ENCODE data around the gene MUSTN1.

MUSTN1 gene

GRCh38 chr3:52851348-52851747, 16.5 kb upstream of the MUSTN1 start:
- no peak for DNase-seq

GRCh38 chr3:52849656-52850055, 14.8 kb upstream of the MUSTN1 start:
- no peak for DNase-seq

- no peak for DNase-seq
Observed at GRCh38 chr3:52848617-52849016, 13.8 kb upstream of the MUSTN1 start.

GRCh38 chr3:52847726-52848125, 12.9 kb upstream of the MUSTN1 start:
- DNase-seq, result no peak

- no peak for DNase-seq
Observed at GRCh38 chr3:52847241-52847640, 12.4 kb upstream of the MUSTN1 start.

- no peak for DNase-seq
Observed at GRCh38 chr3:52846432-52846965, 11.7 kb upstream of the MUSTN1 start.

- no peak for DNase-seq
Observed at GRCh38 chr3:52845691-52846431, 11.0 kb upstream of the MUSTN1 start.

GRCh38 chr3:52845157-52845556, 10.3 kb upstream of the MUSTN1 start:
- no peak for DNase-seq

GRCh38 chr3:52844290-52844975, 9.6 kb upstream of the MUSTN1 start:
- no peak for DNase-seq

- DNase-seq, result no peak
Observed at GRCh38 chr3:52843881-52844280, 9.1 kb upstream of the MUSTN1 start.

- no peak for DNase-seq
Observed at GRCh38 chr3:52843108-52843865, 8.5 kb upstream of the MUSTN1 start.

GRCh38 chr3:52842424-52842823, 7.6 kb upstream of the MUSTN1 start:
- DNase-seq, result no peak

- no peak for DNase-seq
Observed at GRCh38 chr3:52841981-52842340, 7.1 kb upstream of the MUSTN1 start.

- no peak for DNase-seq
Observed at GRCh38 chr3:52841211-52841980, 6.6 kb upstream of the MUSTN1 start.

- no peak for DNase-seq
Observed at GRCh38 chr3:52839892-52840545, 5.2 kb upstream of the MUSTN1 start.

- no peak for DNase-seq
Observed at GRCh38 chr3:52839268-52839575, 4.4 kb upstream of the MUSTN1 start.

- DNase-seq, result no peak
Observed at GRCh38 chr3:52838561-52839267, 3.9 kb upstream of the MUSTN1 start.

- DNase-seq, result no peak
Observed at GRCh38 chr3:52836986-52837385, 2.2 kb upstream of the MUSTN1 start.

GRCh38 chr3:52836471-52836845, 1.6 kb upstream of the MUSTN1 start:
- DNase-seq, result no peak

- no peak for DNase-seq
Observed at GRCh38 chr3:52835766-52836470, 1.1 kb upstream of the MUSTN1 start.

GRCh38 chr3:52833202-52833601, 1.6 kb downstream of the MUSTN1 start:
- DNase-seq, result no peak
